Stimulated activated CD8-positive, alpha-beta memory T cell treated with anti-CD3 and anti-CD28 coated beads, Interleukin-4, amount 100 ng/mL, for 24 hours (primary cell): ENCODE results near the gene MUC12.
A peak's percentile ranks its signal among the peaks of the same experiment; 100 is the strongest.
"Not testable (repeated sequence)": the region's sequence is repeated elsewhere in the genome, so short reads cannot be mapped to it uniquely, and the experiment has no call there.

Experiments
- DNase-seq: peaks from one replicate; pipeline ENCODE4 v3.0.0-alpha.2; 2020; ENCODE audit warnings: low read depth

MUC12 gene

DNA sequence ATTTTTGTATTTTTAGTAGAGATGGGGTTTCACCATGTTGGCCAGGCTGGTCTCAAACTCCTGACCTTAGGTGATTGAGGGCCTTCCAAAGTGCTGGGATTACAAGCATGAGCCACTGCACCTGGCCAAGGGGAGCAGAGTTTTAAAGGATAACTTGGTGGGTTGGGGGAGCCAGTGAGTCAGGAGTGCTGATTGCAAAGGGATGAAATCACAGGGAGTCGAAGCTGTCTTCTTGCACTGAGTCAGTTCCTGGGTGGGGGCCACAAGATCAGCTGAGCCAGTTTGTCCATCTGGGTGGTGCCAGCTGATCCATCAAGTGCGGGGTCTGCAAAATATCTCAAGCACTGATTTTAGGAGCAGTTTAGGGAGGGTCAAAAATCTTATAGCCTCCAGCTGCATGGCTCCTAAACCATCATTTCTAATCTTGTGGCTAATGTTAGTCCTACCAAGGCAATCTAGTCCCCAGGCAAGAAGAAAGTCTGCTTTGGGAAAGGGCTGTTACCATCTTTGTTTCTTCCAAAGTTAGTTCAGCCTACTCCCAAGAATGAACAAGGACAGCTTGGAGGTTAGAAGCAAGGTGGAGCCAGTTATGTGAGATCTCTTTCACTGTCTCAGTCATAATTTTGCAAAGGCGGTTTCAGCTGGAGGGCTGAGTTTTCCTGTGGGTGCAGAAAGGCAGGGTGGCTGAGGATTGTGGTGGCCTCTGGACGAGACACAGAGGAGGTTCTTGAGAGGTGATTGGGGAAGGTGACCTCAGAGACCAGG lies 15.8 kb downstream of the MUC12 start:
- not testable (repeated sequence) for DNase-seq

DNA sequence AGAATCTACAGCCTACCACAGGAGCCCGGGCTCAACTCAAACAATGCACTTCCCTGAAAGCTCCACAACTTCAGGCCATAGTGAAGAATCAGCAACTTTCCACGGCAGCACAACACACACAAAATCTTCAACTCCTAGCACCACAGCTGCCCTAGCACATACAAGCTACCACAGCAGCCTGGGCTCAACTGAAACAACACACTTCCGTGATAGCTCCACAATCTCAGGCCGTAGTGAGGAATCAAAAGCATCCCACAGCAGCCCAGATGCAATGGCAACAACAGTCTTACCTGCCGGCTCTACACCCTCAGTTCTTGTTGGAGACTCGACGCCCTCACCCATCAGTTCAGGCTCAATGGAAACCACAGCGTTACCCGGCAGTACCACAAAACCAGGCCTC lies 22.3 kb downstream of the MUC12 start:
- DNase-seq: no peak

DNA sequence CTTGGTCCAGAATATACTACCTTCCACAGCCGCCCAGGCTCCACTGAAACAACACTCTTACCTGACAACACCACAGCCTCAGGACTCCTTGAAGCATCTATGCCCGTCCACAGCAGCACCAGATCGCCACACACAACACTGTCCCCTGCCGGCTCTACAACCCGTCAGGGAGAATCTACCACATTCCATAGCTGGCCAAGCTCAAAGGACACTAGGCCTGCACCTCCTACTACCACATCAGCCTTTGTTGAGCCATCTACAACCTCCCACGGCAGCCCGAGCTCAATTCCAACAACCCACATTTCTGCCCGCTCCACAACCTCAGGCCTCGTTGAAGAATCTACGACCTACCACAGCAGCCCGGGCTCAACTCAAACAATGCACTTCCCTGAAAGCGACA lies 22.9 kb downstream of the MUC12 start:
- DNase-seq: not testable (repeated sequence)

DNA sequence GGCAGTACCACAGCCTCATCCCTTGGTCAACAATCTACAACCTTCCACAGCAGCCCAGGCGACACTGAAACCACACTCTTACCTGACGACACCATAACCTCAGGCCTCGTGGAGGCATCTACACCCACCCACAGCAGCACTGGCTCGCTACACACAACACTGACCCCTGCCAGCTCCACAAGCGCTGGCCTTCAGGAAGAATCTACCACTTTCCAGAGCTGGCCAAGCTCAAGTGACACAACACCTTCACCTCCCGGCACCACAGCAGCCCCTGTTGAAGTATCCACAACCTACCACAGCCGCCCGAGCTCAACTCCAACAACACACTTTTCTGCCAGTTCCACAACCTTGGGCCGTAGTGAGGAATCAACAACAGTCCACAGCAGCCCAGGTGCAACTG lies 25.3 kb downstream of the MUC12 start:
- DNase-seq: not testable (repeated sequence)

DNA sequence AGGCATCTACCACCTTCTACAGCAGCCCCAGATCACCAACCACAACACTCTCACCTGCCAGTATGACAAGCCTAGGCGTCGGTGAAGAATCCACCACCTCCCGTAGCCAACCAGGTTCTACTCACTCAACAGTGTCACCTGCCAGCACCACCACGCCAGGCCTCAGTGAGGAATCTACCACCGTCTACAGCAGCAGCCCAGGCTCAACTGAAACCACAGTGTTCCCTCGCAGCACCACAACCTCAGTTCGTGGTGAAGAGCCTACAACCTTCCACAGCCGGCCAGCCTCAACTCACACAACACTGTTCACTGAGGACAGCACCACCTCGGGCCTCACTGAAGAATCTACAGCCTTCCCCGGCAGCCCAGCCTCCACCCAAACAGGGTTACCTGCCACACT lies 29.2 kb downstream of the MUC12 start:
- DNase-seq: not testable (repeated sequence)

DNA sequence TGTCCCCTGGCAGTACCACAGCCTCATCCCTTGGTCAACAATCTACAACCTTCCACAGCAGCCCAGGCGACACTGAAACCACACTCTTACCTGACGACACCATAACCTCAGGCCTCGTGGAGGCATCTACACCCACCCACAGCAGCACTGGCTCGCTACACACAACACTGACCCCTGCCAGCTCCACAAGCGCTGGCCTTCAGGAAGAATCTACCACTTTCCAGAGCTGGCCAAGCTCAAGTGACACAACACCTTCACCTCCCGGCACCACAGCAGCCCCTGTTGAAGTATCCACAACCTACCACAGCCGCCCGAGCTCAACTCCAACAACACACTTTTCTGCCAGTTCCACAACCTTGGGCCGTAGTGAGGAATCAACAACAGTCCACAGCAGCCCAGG lies 30.0 kb downstream of the MUC12 start:
- DNase-seq: not testable (repeated sequence)

DNA sequence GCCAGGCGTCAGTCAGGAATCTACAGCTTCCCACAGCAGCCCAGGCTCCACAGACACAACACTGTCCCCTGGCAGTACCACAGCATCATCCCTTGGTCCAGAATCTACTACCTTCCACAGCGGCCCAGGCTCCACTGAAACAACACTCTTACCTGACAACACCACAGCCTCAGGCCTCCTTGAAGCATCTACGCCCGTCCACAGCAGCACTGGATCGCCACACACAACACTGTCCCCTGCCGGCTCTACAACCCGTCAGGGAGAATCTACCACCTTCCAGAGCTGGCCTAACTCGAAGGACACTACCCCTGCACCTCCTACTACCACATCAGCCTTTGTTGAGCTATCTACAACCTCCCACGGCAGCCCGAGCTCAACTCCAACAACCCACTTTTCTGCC lies 30.7 kb downstream of the MUC12 start:
- DNase-seq: not testable (repeated sequence)

DNA sequence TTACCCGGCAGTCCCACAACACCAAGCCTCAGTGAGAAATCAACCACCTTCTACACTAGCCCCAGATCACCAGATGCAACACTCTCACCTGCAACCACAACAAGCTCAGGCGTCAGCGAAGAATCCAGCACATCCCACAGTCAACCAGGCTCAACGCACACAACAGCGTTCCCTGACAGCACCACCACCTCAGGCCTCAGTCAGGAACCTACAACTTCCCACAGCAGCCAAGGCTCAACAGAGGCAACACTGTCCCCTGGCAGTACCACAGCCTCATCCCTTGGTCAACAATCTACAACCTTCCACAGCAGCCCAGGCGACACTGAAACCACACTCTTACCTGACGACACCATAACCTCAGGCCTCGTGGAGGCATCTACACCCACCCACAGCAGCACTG lies 33.0 kb downstream of the MUC12 start:
- not testable (repeated sequence) for DNase-seq

DNA sequence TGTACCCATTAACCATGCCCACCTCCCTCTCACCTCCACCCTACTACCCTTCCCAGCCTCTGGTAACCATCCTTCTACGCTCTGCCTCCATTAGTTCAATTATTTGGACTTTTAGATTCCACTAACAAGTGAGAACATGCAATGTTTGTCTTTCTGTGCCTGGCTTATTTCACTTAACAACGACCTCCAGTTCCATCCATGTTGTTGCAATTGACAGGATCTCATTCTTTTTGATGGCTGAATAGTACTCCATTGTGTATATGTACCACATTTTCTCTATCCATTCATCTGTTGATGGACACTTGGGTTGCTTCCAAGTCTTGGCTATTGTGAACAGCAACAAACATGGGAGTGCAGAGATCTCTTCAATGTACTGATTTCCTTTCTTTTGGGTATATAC lies 38.0 kb downstream of the MUC12 start:
- not testable (repeated sequence) for DNase-seq

DNA sequence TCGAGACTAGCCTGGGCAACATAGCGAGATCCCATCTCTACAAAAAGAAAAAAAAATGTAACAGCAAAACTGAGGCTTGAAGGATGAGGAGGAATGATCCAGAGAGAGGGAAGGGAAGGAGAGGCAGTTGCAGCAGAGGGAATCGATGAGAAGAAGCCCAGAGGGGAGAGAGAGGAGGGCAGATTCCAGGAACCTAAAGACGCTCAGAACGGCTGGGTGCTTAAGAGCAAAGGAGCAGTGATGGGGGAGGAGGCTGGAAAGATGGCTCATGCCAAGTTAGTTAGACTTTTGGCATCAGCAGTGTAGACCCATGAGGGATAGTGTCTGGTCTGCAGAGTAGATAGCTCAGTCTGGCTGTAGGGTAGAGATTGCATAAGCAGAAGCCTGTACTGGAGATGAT lies 40.3 kb downstream of the MUC12 start:
- DNase-seq: no peak

DNA sequence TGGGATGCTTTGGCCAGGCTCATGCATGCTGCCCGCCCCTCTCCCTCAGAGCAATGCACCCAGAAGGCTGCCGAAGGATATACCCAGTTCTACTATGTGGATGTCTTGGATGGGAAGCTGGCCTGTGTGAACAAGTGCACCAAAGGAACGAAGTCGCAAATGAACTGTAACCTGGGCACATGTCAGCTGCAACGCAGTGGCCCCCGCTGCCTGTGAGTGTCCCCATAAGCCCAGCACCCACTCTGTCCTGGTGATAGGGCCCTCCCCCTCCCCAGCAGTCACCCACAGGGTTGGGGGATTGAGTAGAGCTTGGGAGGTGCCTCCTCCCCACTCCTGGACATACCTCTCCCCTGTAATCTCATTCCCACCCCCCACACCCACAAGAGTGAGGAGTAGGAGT lies 43.6 kb downstream of the MUC12 start:
- no peak for DNase-seq

DNA sequence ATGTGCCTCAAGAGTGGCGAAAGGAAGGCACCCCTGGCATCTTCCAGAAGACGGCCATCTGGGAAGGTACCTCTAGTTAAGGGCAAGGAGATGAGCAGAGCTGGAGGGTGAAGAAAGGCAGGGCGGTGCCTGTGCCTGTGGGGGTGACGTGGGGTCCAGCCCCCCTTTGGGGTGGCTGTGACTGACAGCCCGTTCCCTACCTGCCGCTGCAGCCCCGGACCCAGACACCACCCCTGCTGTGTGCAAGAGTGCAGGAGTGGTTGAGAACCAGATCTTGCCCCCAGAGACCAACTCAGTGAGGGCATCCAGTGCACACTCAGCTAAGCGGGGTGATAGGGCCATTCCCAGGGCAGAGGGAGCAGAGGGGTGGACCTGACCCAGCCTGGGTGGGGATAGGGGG lies 46.3 kb downstream of the MUC12 start:
- no peak for DNase-seq

DNA sequence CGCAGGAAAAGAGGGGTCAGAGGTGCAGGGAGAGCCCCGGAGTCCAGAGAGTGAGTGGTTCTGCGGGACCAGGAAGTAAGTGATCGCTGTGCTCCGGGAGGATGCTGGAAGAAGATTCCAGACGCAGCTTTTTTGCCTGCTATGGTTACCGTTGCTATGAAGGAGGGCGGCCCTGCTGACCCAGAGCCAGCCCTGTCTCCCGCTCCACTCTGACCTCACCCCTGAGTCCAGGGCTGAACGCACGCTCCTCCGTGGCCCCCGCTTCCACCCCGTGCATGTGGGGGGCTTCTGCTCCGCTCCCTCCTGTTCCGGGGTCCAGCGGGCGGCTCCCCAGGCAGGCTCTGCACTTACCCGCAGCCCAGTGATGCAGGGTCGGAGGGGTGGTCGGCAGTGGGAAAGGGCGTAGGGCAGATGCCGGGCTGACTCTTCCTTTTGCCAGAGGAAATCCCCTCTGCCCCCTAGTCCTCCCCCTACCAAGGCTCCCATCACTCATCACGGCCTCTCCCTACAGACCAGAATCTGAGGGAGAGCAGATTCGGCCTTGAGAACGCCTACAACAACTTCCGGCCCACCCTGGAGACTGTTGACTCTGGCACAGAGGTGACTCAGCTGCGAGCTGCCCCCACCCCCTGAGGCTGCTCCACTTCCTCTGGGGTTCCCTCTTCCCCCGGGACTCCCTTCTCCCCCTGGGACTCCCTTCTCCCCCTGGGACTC lies 47.9 kb downstream of the MUC12 start:
- DNase-seq: peak; percentile 48

DNA sequence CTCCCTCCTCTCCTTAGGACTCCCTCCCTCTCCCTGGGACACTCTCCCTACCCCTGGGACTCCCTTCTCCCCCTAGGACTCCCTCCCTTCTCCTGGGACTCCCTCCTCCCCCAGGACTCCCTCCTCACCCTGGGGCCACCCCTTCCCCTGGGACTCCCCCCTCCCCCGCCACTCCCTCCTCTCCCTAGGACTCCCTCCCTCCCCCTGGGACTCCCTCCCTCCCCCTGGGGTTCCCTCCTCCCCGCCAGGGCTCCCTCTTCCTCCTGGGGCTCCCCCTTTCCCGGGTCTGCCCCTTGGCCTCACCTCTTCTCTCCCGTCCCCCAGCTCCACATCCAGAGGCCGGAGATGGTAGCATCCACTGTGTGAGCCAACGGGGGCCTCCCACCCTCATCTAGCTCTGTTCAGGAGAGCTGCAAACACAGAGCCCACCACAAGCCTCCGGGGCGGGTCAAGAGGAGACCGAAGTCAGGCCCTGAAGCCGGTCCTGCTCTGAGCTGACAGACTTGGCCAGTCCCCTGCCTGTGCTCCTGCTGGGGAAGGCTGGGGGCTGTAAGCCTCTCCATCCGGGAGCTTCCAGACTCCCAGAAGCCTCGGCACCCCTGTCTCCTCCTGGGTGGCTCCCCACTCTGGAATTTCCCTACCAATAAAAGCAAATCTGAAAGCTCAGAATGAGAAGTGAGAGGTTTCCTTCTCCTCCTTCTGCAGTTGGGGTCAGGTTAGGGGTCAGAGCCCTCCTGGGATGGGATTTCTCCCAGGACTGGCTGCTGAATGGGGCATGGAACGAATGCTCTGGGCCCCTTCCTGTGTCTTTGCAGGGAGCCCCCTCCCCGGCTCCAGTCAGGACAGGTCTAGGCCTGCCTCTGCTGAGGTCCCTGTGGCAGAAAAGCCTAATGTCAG lies 49.2 kb downstream of the MUC12 start:
- DNase-seq: no peak

DNA sequence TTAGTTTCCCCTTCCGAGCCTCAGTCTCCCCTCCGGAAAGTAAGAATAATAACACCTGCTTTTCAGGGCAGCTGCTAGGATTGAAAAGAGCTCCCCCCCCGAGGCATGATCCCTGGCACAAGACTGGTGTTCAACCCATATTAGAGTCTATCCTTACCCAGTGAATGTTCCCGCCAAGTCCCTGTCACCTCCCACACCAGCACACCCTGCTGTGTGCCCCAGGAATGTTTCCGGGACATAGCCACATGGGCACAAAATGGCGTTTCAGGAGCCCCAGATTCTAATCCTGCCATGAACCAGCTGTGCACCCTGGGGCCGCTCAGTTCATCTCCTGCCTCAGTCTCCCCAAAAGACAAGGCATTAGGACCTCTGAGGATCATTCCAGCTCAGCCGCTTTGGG lies 51.1 kb downstream of the MUC12 start:
- DNase-seq: no peak

DNA sequence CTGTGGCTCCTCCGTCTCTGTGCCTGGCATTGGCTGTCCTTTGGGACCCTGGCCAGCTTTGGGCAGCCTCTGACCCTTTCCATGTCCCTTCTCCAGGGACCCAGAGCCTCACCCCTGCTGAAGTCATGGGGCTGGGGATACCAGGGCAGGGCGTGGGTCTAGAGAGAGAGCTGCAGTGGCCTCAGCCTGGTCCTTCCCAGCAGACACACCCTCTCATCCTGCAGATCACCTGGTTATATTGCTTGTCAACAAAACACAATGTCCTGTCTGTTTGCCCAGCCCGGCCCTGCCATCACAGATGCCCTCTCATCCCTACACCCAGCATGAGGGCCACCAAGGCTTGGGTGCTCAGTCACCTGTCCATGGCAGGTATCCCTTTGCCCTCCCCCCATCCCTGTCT lies 52.3 kb downstream of the MUC12 start:
- DNase-seq: no peak

DNA sequence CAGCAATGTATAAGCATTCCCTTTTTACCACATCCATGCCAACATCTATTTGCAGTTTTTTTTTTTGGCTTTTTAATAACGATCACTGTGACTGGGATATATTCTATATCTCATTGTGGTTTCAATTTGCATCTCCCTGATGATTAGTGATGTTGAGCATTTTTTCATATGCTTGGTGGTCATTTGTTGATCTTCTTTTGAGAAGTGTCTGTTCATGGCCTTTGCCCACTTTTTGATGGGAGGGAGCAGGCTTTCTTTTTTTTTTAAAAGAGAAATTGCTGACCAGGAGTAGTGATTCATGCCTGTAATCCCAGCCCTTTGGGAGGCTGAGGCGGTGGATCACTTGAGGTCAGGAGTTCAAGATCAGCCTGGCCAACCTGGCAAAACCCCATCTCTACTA lies 54.5 kb downstream of the MUC12 start:
- no peak for DNase-seq

DNA sequence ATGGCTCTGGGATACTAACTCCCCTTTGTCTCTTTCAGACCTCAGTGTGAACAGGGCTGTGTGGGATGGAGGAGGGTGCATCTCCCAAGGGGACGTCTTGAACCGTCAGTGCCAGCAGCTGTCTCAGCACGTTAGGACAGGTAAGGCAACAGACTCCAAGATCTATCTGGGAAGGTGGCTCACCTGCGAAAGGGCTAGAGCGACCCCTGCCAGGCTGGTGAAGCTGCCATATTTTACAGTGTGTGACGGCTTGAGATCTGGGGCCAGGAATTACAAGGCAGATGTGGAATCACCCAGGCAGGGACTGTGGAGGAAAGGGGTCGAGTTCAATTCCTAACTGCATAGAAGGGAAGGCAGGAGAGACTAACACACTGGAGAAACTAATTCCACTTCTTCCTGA lies 61.7 kb downstream of the MUC12 start:
- DNase-seq: no peak

DNA sequence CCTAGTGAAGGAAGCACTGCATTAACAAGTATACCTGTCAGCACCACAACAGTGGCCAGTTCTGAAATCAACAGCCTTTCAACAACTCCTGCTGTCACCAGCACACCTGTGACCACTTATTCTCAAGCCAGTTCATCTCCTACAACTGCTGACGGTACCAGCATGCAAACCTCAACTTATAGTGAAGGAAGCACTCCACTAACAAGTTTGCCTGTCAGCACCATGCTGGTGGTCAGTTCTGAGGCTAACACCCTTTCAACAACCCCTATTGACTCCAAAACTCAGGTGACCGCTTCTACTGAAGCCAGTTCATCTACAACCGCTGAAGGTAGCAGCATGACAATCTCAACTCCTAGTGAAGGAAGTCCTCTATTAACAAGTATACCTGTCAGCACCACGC lies 66.6 kb downstream of the MUC12 start:
- no peak for DNase-seq

DNA sequence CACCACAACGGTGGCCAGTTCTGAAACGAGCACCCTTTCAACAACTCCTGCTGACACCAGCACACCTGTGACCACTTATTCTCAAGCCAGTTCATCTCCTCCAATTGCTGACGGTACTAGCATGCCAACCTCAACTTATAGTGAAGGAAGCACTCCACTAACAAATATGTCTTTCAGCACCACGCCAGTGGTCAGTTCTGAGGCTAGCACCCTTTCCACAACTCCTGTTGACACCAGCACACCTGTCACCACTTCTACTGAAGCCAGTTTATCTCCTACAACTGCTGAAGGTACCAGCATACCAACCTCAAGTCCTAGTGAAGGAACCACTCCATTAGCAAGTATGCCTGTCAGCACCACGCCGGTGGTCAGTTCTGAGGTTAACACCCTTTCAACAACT lies 71.9 kb downstream of the MUC12 start:
- not testable (repeated sequence) for DNase-seq

DNA sequence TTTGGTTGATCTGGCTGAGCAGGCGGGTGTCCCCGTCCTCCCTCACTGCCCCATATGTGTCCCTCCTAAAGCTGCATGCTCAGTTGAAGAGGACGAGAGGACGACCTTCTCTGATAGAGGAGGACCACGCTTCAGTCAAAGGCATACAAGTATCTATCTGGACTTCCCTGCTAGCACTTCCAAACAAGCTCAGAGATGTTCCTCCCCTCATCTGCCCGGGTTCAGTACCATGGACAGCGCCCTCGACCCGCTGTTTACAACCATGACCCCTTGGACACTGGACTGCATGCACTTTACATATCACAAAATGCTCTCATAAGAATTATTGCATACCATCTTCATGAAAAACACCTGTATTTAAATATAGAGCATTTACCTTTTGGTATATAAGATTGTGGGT lies 89.0 kb downstream of the MUC12 start:
- peak; percentile 18 for DNase-seq

DNA sequence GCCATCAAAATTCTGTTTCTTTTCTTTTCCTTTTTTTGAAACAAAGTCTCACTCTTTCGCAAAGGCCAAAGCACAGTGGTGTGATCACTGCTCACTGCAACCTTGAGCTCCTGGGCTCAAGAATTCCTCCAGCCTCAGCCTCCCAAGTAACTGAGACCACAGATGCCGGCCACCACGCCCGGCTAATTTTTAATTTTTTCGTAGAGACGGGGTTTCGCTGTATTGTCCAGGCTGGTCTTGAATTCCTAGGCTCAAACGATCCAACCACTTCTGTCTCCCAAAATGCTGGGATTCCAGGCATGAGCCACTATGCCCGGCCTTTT lies 90.2 kb downstream of the MUC12 start:
- DNase-seq: no peak

DNA sequence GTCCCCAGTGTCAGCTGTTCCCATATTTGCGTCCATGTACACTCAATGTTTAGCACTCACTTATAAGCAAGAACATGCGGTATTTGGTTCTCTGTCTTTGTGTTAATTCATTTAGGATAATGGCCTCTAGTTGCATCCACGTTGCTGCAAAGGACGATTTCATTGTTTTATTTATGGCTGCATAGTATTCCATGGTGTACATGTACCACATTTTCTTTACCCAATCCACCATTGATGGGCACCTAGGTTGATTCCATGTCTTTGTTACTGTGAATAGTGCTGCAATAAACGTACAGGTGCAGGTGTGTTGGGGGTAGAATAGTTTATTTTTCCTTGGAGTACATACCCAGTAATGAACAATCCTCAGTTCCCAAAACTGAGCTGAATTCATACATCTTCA lies 91.6 kb downstream of the MUC12 start:
- DNase-seq: no peak
